ENCODE data around the gene SLMAP.

- TF ChIP-seq POLR2A (IDR thresholded peaks at IDR 0.05; ENCODE audit: low read depth, low read length), result no peak
- no peak for TF ChIP-seq POLR2AphosphoS5 (IDR thresholded peaks at IDR 0.05; ENCODE audit: low read depth, low read length)
- TF ChIP-seq POU2F2 (IDR thresholded peaks at IDR 0.05; ENCODE audit: low read depth, low read length), result no peak
- TF ChIP-seq TAF1 (IDR thresholded peaks at IDR 0.05; ENCODE audit: low read depth, low read length), result no peak
- TF ChIP-seq SPI1 (IDR thresholded peaks at IDR 0.05; ENCODE audit: low read depth, low read length), result no peak
Measured at GRCh38 chr3:57803647-57804081, 47.6 kb downstream of the SLMAP start.
